Progenitor cell of endocrine pancreas (in vitro differentiated cells): ENCODE data around the gene GPR15LG. TPM values are rescaled to one million over a fixed set of nuclear protein-coding genes. Genes with fewer than 3 reads are reported as not detected.

ENCODE experiments used
- DNase-seq: peaks from one replicate; pipeline ENCODE4 v3.0.0; 2021; ENCODE audit warnings: low spot score; ENCODE audit not compliant: unreplicated experiment
- H3K27ac Mint-ChIP-seq: 2 replicates; pipeline ENCODE4 v1.8.0; 2021; ENCODE audit warnings: mild to moderate bottlenecking, moderate library complexity, mixed read lengths
- H3K27me3 Mint-ChIP-seq: 2 replicates; pipeline ENCODE4 v1.8.0; 2021; ENCODE audit warnings: mixed read lengths
- H3K36me3 Mint-ChIP-seq: 2 replicates; pipeline ENCODE4 v1.8.0; 2022; ENCODE audit warnings: mixed read lengths; ENCODE audit not compliant: insufficient read depth
- H3K4me1 Mint-ChIP-seq: 2 replicates; pipeline ENCODE4 v1.8.0; 2021; ENCODE audit warnings: low read depth, mixed read lengths
- H3K4me3 Mint-ChIP-seq: 2 replicates; pipeline ENCODE4 v1.8.0; 2021; ENCODE audit warnings: low read depth, mild to moderate bottlenecking, moderate library complexity, mixed read lengths
- H3K9me3 Mint-ChIP-seq: 2 replicates; pipeline ENCODE4 v1.8.0; 2021; ENCODE audit warnings: low read depth, mixed read lengths
- CTCF ChIP-seq: fragments of 200-600 bp; sonication (generic); IDR thresholded peaks from one replicate; pipeline ENCODE4 v1.5.0; 2021; ENCODE audit warnings: antibody characterized with exemption, mild to moderate bottlenecking; ENCODE audit not compliant: unreplicated experiment
- total RNA-seq: library from RNA; stranded (reverse); gene quantifications from 2 replicates; pipeline ENCODE4 v1.2.1, GENCODE V29; 2021

The GPR15LG gene
- total RNA-seq, 1 donor from 2014 or later = not detected

- H3K9me3 Mint-ChIP-seq = no peaks in the 10 kb centered on the region
- H3K27me3 Mint-ChIP-seq = peaks cover 37% of the 10 kb centered on the region
- no peak for DNase-seq
- H3K4me3 Mint-ChIP-seq = no peak overlapping the region
- H3K36me3 Mint-ChIP-seq = no peaks in the 10 kb centered on the region
- H3K4me1 Mint-ChIP-seq = no peaks in the 10 kb centered on the region
- no peak for TF ChIP-seq CTCF
- H3K27ac Mint-ChIP-seq = no peak overlapping the region
These were observed 31.0 kb downstream of the GPR15LG start for GRCh38 chr10:84204610-84205009.

DNA sequence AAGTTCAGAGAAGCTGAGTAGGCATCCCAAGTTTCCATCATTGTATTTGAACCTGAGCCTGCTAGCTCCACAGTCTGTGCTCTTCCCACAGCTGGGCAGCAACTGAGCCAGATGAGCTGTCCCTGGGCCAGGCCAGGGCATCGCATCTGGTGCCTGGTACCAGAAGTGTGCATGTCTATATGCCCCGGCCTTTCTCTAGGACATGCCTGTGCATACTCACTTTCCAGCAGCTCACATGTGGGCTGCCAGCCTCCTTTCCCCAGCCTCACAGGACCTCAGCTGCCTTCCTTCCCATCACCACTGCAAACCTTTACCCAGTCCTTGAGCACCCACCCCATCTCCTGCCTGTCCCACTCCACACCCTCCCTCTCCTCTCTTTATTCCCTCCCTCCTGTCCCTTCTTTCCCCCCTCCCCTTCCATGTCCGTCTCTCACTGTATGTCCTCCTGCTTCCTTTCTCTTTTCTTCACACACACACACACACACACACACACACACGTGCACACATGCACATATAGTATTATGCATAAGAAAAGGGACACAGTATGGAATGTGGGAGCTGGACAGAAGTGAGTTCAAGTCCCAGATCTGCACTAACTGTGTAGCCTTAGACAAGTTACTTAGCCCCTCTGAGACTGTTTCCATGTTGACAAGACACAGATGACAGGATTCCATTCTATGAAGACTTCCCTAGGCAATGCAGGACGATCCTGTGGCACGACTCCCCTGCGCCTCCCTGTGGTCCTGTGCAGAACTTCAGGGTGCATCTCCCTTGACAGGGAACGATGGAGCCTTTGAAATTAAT lies 31.6 kb downstream of the GPR15LG start:
- peak; percentile 41 for DNase-seq
- TF ChIP-seq CTCF = peak; percentile 82
- Mint-ChIP-seq H3K27ac (peak overlapping the region; percentile 22), H3K4me1 (no peaks in the 10 kb centered on the region), H3K27me3 (peaks cover 33% of the 10 kb centered on the region), H3K9me3 (no peaks in the 10 kb centered on the region), H3K36me3 (no peaks in the 10 kb centered on the region), H3K4me3 (no peak overlapping the region)

- DNase-seq = no peak
- Mint-ChIP-seq H3K27me3 (peaks cover 30% of the 10 kb centered on the region), H3K4me1 (no peaks in the 10 kb centered on the region), H3K9me3 (no peaks in the 10 kb centered on the region), H3K27ac (no peak overlapping the region), H3K36me3 (no peaks in the 10 kb centered on the region), H3K4me3 (no peak overlapping the region)
- TF ChIP-seq CTCF = no peak
These were observed 32.4 kb downstream of the GPR15LG start for GRCh38 chr10:84205853-84206525.

DNA sequence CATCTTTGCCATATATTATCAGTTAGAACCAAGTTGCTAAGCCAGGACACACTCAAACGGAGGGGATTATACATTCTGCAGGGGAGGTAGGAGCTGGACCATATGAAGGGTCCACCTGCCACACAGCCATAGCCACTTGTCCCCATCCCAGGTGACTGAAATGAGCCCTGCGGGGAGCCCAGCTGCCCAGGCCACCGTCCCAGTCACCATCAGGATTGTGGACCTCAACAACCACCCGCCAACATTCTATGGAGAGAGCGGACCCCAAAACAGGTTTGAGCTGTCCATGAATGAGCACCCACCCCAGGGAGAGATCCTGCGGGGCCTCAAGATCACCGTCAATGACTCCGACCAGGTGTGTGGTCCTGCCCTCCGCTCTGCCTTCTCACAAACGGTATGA lies 34.4 kb downstream of the GPR15LG start:
- no peak for TF ChIP-seq CTCF
- DNase-seq = no peak
- Mint-ChIP-seq H3K36me3 (no peaks in the 10 kb centered on the region), H3K4me3 (no peak overlapping the region), H3K27ac (no peak overlapping the region), H3K9me3 (no peaks in the 10 kb centered on the region), H3K27me3 (peaks cover 36% of the 10 kb centered on the region), H3K4me1 (no peaks in the 10 kb centered on the region)

GRCh38 chr10:84211566-84211965 lies 38.0 kb downstream of the GPR15LG start:
- Mint-ChIP-seq H3K27me3 (peaks cover 26% of the 10 kb centered on the region), H3K4me3 (no peak overlapping the region)

More at GRCh38 chr10:84211566-84211965, 38.0 kb downstream of the GPR15LG start:
- no peaks in the 10 kb centered on the region for H3K36me3 Mint-ChIP-seq
- H3K27ac Mint-ChIP-seq = no peak overlapping the region
- no peaks in the 10 kb centered on the region for H3K9me3 Mint-ChIP-seq
- TF ChIP-seq CTCF = no peak
- H3K4me1 Mint-ChIP-seq = no peaks in the 10 kb centered on the region
- no peak for DNase-seq
